H9 (cell line): ENCODE results near the gene RSPH3. TPM values are rescaled to one million over a fixed set of nuclear protein-coding genes. Genes with fewer than 3 reads are reported as not detected.

ENCODE experiments used
- DNase-seq: peaks from one replicate; pipeline ENCODE4 v3.0.0-alpha.2; 2017
- H2AFZ ChIP-seq: one replicate; pipeline ENCODE4 v1.6.1; 2013; ENCODE audit warnings: mild to moderate bottlenecking, low read length, control low read depth, moderate library complexity
- H2AK5ac ChIP-seq: 2 replicates; pipeline ENCODE4 v1.6.1; 2013; ENCODE audit warnings: low read length, control low read depth, mixed read lengths; ENCODE audit not compliant: insufficient read length
- H2BK120ac ChIP-seq: one replicate; pipeline ENCODE4 v1.6.1; 2013; ENCODE audit warnings: low read depth, mild to moderate bottlenecking, low read length, control low read depth, inconsistent platforms; ENCODE audit not compliant: poor library complexity, severe bottlenecking
- H2BK12ac ChIP-seq: 2 replicates; pipeline ENCODE4 v1.6.1; 2013; ENCODE audit warnings: low read length, control low read depth, mixed read lengths, low read depth; ENCODE audit not compliant: insufficient read length
- H2BK15ac ChIP-seq: 2 replicates; pipeline ENCODE4 v1.6.1; 2013; ENCODE audit warnings: low read depth, low read length, control low read depth
- H2BK20ac ChIP-seq: one replicate; pipeline ENCODE4 v1.6.1; 2013; ENCODE audit warnings: low read depth, mild to moderate bottlenecking, low read length, control low read depth, inconsistent platforms; ENCODE audit not compliant: poor library complexity, severe bottlenecking
- H2BK5ac ChIP-seq: 2 replicates; pipeline ENCODE4 v1.6.1; 2013; ENCODE audit warnings: low read length, control low read depth, mixed read lengths; ENCODE audit not compliant: insufficient read length
- H3K14ac ChIP-seq: 2 replicates; pipeline ENCODE4 v1.6.1; 2013; ENCODE audit warnings: low read length, control low read depth; ENCODE audit not compliant: insufficient read depth
- H3K18ac ChIP-seq: 2 replicates; pipeline ENCODE4 v1.6.1; 2013; ENCODE audit warnings: low read depth, mild to moderate bottlenecking, mixed read lengths, low read length, control low read depth; ENCODE audit not compliant: insufficient read length
- H3K23ac ChIP-seq: 2 replicates; pipeline ENCODE4 v1.6.1; 2013; ENCODE audit warnings: low read length, control low read depth, mixed read lengths, low read depth; ENCODE audit not compliant: insufficient read length
- H3K23me2 ChIP-seq: 2 replicates; pipeline ENCODE4 v1.6.1; 2013; ENCODE audit warnings: low read depth, mild to moderate bottlenecking, mixed read lengths, low read length, control low read depth; ENCODE audit not compliant: insufficient read length, poor library complexity, severe bottlenecking
- H3K27ac ChIP-seq: 2 replicates; pipeline ENCODE4 v1.5.1; 2013; ENCODE audit warnings: low read length, control low read depth, mixed read lengths, low read depth; ENCODE audit not compliant: insufficient read length
- H3K27me3 ChIP-seq: 2 replicates; pipeline ENCODE4 v1.6.1; 2013; ENCODE audit warnings: low read length, control low read depth, inconsistent platforms; ENCODE audit not compliant: insufficient read depth
- H3K4ac ChIP-seq: 2 replicates; pipeline ENCODE4 v1.6.1; 2013; ENCODE audit warnings: low read depth, mild to moderate bottlenecking, control low read depth, inconsistent platforms, low read length, moderate library complexity
- H3K4me1 ChIP-seq: 2 replicates; pipeline ENCODE4 v1.6.1; 2013; ENCODE audit warnings: low read length, control low read depth, inconsistent platforms; ENCODE audit not compliant: insufficient read depth
- H3K4me2 ChIP-seq: 2 replicates; pipeline ENCODE4 v1.6.1; 2013; ENCODE audit warnings: low read length, control low read depth, mixed read lengths; ENCODE audit not compliant: insufficient read length, insufficient read depth
- H3K56ac ChIP-seq: 2 replicates; pipeline ENCODE4 v1.6.1; 2013; ENCODE audit warnings: low read depth, mild to moderate bottlenecking, mixed read lengths, low read length, control low read depth; ENCODE audit not compliant: insufficient read length
- H3K79me1 ChIP-seq: 2 replicates; pipeline ENCODE4 v1.6.1; 2013; ENCODE audit warnings: low read depth, mild to moderate bottlenecking, moderate library complexity, low read length, control low read depth, inconsistent platforms; ENCODE audit not compliant: insufficient read depth, poor library complexity, severe bottlenecking
- H3K79me2 ChIP-seq: 2 replicates; pipeline ENCODE4 v1.6.1; 2013; ENCODE audit warnings: low read length, control low read depth, inconsistent platforms; ENCODE audit not compliant: insufficient read depth
- H3K9ac ChIP-seq: 2 replicates; pipeline ENCODE4 v1.6.1; 2013; ENCODE audit warnings: low read length, control low read depth, mixed read lengths; ENCODE audit not compliant: insufficient read length; ENCODE audit errors: extremely low read depth
- H3K9me3 ChIP-seq: one replicate; pipeline ENCODE4 v1.6.1; 2013; ENCODE audit warnings: low read depth, low read length, inconsistent platforms; ENCODE audit not compliant: control insufficient read depth
- H3T11ph ChIP-seq: one replicate; pipeline ENCODE4 v1.6.1; 2013; ENCODE audit warnings: mild to moderate bottlenecking, low read length, control low read depth, inconsistent platforms
- H4K20me1 ChIP-seq: one replicate; pipeline ENCODE4 v1.6.1; 2013; ENCODE audit not compliant: control insufficient read depth, insufficient read length, insufficient read depth
- H4K5ac ChIP-seq: 2 replicates; pipeline ENCODE4 v1.6.1; 2013; ENCODE audit warnings: low read depth, mild to moderate bottlenecking, mixed read lengths, low read length, control low read depth; ENCODE audit not compliant: insufficient read length
- H4K8ac ChIP-seq: replicated peaks from 2 replicates; pipeline ENCODE4 v1.6.1; 2013; ENCODE audit warnings: low read length, control low read depth, mixed read lengths, low read depth; ENCODE audit not compliant: insufficient read length
- H4K91ac ChIP-seq: 2 replicates; pipeline ENCODE4 v1.6.1; 2013; ENCODE audit warnings: low read depth, mild to moderate bottlenecking, moderate library complexity, mixed read lengths, low read length, control low read depth; ENCODE audit not compliant: insufficient read length
- H3K27ac Mint-ChIP-seq, 3 experiments: 2 replicates in 2 of 3; 3 replicates in 1 of 3; pipeline ENCODE4 v1.8.0; 2020 to 2021; ENCODE audit warnings: mixed read lengths in 3 of 3, mild to moderate bottlenecking in 1 of 3, moderate library complexity in 1 of 3
- H3K27me3 Mint-ChIP-seq: 2 replicates; pipeline ENCODE4 v1.8.0; 2021; ENCODE audit warnings: low read depth, mild to moderate bottlenecking, moderate library complexity, mixed read lengths
- H3K36me3 Mint-ChIP-seq, 3 experiments: 2 replicates in 2 of 3; 3 replicates in 1 of 3; pipeline ENCODE4 v1.8.0; 2020 to 2021; ENCODE audit warnings: low read depth in 3 of 3, mixed read lengths in 3 of 3; ENCODE audit not compliant: insufficient read depth in 1 of 3
- H3K4me1 Mint-ChIP-seq, 2 experiments: 2 replicates each; pipeline ENCODE4 v1.8.0; 2020; ENCODE audit warnings: mixed read lengths in 2 of 2
- H3K4me3 Mint-ChIP-seq, 2 experiments: 2 replicates in 1 of 2; 3 replicates in 1 of 2; pipeline ENCODE4 v1.8.0; 2020 to 2021; ENCODE audit warnings: mild to moderate bottlenecking in 2 of 2, mixed read lengths in 2 of 2, moderate library complexity in 1 of 2
- H3K9me3 Mint-ChIP-seq, 2 experiments: 2 replicates in 1 of 2; 3 replicates in 1 of 2; pipeline ENCODE4 v1.8.0; 2020; ENCODE audit warnings: mild to moderate bottlenecking in 2 of 2, mixed read lengths in 2 of 2, moderate library complexity in 1 of 2
- WGBS: extraction: QIAGEN DNeasy Blood & Tissue Kit; methylation state at CpG from one replicate; pipeline ENCODE4 v1.1.7; 2013; ENCODE audit warnings: missing lambda C conversion rate, low lambda C conversion rate, mixed read lengths; ENCODE audit not compliant: insufficient read length; ENCODE audit errors: extremely low coverage; 5-methylcytosine and 5-hydroxymethylcytosine counted together
- total RNA-seq: library from RNA; stranded (reverse); gene quantifications from 2 replicates; pipeline ENCODE4 v1.2.1, GENCODE V29; 2021
- TF ChIP-seq, protein P1 (sequence below): fragments of 200-600 bp; sonication (generic); conservative IDR thresholded peaks from 3 replicates; pipeline ENCODE4 v1.8.0; 2021; ENCODE audit warnings: antibody characterized with exemption, mild to moderate bottlenecking

RSPH3 gene
- total RNA-seq, 1 experiment from 2014 or later, result 2.2 TPM

DNA sequence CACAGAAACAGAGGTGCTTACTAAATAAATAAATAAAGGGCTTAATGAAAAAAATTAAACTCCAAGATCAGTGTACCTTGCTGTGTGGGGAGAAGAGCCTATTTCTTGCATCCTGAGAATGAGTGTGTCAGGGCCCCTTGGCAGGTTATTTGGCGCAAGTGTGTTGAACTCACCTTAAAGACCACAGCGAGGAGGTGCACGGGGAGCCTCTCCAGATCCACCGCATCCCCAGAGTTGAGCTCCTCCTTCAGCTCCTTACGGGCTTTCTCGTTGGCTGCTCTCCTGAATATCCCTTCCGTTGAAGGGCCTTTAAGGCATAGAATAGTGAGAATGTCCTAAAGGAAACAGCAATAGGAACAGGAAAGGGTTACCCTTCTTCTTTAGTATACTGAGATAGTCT, 41.2 kb upstream of the RSPH3 start:
- no peaks in the 10 kb centered on the region for H3K9me3 Mint-ChIP-seq
- Histone ChIP-seq H2BK12ac (no peak overlapping the region), H3K4me1 (no peaks in the 10 kb centered on the region), H3K4me2 (no peak overlapping the region), H3T11ph (no peak overlapping the region), H3K79me2 (no peaks in the 10 kb centered on the region), H3K27ac (no peak overlapping the region), H2AK5ac (no peak overlapping the region), H3K27me3 (no peaks in the 10 kb centered on the region), H2BK120ac (peak overlapping the region; percentile 92), H3K9ac (no peak overlapping the region), H3K4ac (no peak overlapping the region), H3K14ac (no peak overlapping the region), H3K18ac (no peak overlapping the region), H2BK20ac (no peak overlapping the region), H3K23ac (no peak overlapping the region), H3K79me1 (no peaks in the 10 kb centered on the region), H2BK15ac (no peak overlapping the region; the same call in 1 of the 2 replicates), H3K9me3 (no peaks in the 10 kb centered on the region), H2BK5ac (no peak overlapping the region), H4K5ac (no peak overlapping the region), H4K20me1 (no peaks in the 10 kb centered on the region), H4K8ac (no peak overlapping the region), H2AFZ (no peak overlapping the region), H3K56ac (no peak overlapping the region), H3K23me2 (no peaks in the 10 kb centered on the region), H4K91ac (no peak overlapping the region)
- TF ChIP-seq, protein P1, sequence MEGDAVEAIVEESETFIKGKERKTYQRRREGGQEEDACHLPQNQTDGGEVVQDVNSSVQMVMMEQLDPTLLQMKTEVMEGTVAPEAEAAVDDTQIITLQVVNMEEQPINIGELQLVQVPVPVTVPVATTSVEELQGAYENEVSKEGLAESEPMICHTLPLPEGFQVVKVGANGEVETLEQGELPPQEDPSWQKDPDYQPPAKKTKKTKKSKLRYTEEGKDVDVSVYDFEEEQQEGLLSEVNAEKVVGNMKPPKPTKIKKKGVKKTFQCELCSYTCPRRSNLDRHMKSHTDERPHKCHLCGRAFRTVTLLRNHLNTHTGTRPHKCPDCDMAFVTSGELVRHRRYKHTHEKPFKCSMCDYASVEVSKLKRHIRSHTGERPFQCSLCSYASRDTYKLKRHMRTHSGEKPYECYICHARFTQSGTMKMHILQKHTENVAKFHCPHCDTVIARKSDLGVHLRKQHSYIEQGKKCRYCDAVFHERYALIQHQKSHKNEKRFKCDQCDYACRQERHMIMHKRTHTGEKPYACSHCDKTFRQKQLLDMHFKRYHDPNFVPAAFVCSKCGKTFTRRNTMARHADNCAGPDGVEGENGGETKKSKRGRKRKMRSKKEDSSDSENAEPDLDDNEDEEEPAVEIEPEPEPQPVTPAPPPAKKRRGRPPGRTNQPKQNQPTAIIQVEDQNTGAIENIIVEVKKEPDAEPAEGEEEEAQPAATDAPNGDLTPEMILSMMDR, result no peak
- no peaks in the 10 kb centered on the region for H3K36me3 Mint-ChIP-seq
- H3K4me3 Mint-ChIP-seq, result no peak overlapping the region
- DNase-seq, result no peak
- no peak overlapping the region; a peak in 1 of 7 replicates for H3K27ac Mint-ChIP-seq
- peaks cover 12 to 15% of the 10 kb centered on the region in 2 experiments for H3K4me1 Mint-ChIP-seq
- no CpG with 5 or more reads among the region's 7 CpGs for WGBS
- no peaks in the 10 kb centered on the region for H3K27me3 Mint-ChIP-seq
